MM.1S (cell line): ENCODE measurements around the gene PDCD1.
A peak's percentile ranks its signal among the peaks of the same experiment; 100 is the strongest.

ENCODE experiments used
- DNase-seq: peaks from one replicate; pipeline ENCODE4 v3.0.0-alpha.2; 2015
- H2AFZ ChIP-seq: fragments of 300-600 bp; sonication (generic); 2 replicates; pipeline ENCODE4 v1.6.0; 2016; ENCODE audit warnings: antibody characterized with exemption, low read length
- H3F3A ChIP-seq: fragments of 300-600 bp; sonication (generic); 2 replicates; pipeline ENCODE4 v1.6.1; 2016; ENCODE audit warnings: mild to moderate bottlenecking, antibody characterized with exemption, low read length, moderate library complexity, mixed read lengths; ENCODE audit not compliant: insufficient read depth
- H3K27ac ChIP-seq: fragments of 300-600 bp; sonication (generic); 2 replicates; pipeline ENCODE4 v1.5.1; 2016; ENCODE audit warnings: mild to moderate bottlenecking, low read length
- H3K27me3 ChIP-seq: fragments of 300-600 bp; sonication (generic); replicated peaks from 2 replicates; pipeline ENCODE4 v1.6.0; 2016; ENCODE audit warnings: low read length; ENCODE audit not compliant: insufficient read depth
- H3K36me3 ChIP-seq: fragments of 300-600 bp; sonication (generic); replicated peaks from 2 replicates; pipeline ENCODE4 v1.6.1; 2016; ENCODE audit warnings: mild to moderate bottlenecking, low read length, mixed read lengths; ENCODE audit not compliant: insufficient read depth
- H3K4me1 ChIP-seq: fragments of 300-600 bp; sonication (generic); 2 replicates; pipeline ENCODE4 v1.6.1; 2016; ENCODE audit warnings: low read length, mixed read lengths
- H3K4me2 ChIP-seq: fragments of 300-600 bp; sonication (generic); 2 replicates; pipeline ENCODE4 v1.6.0; 2016; ENCODE audit warnings: low read depth, low read length
- H3K4me3 ChIP-seq: fragments of 300-600 bp; sonication (generic); 2 replicates; pipeline ENCODE4 v1.5.1; 2016; ENCODE audit warnings: low read length, mixed read lengths
- H3K79me2 ChIP-seq: fragments of 300-600 bp; sonication (generic); 2 replicates; pipeline ENCODE4 v1.6.1; 2016; ENCODE audit warnings: mixed run types, low read length, mixed read lengths
- H3K9ac ChIP-seq: fragments of 300-600 bp; sonication (generic); 2 replicates; pipeline ENCODE4 v1.6.1; 2016; ENCODE audit warnings: low read length, mixed read lengths
- H3K9me2 ChIP-seq: fragments of 300-600 bp; sonication (generic); replicated peaks from 2 replicates; pipeline ENCODE4 v1.6.1; 2016; ENCODE audit warnings: mild to moderate bottlenecking, low read length, mixed read lengths; ENCODE audit not compliant: insufficient read depth
- H3K9me3 ChIP-seq: fragments of 300-600 bp; sonication (generic); replicated peaks from 2 replicates; pipeline ENCODE4 v1.6.1; 2016; ENCODE audit warnings: mild to moderate bottlenecking, low read length, mixed read lengths; ENCODE audit not compliant: insufficient read depth
- H4K20me1 ChIP-seq: fragments of 300-600 bp; sonication (generic); 2 replicates; pipeline ENCODE4 v1.6.1; 2016; ENCODE audit warnings: mild to moderate bottlenecking, low read length, moderate library complexity, mixed read lengths; ENCODE audit not compliant: insufficient read depth
- EZH2 ChIP-seq: fragments of 300-600 bp; sonication (generic); optimal IDR thresholded peaks from 2 replicates; pipeline ENCODE3; 2017; ENCODE audit warnings: low read depth, mild to moderate bottlenecking, antibody characterized with exemption, low read length, mixed read lengths
- EZH2phosphoT487 ChIP-seq: fragments of 300-600 bp; sonication (generic); IDR thresholded peaks from 2 replicates; pipeline ENCODE4 v1.6.1; 2018; ENCODE audit warnings: antibody characterized with exemption, low read length
- TF ChIP-seq, protein P1 (sequence below): fragments of 300-600 bp; sonication (generic); IDR thresholded peaks from 2 replicates; pipeline ENCODE4 v1.5.1; 2016; ENCODE audit warnings: antibody characterized with exemption, low read length, mixed read lengths

Gene PDCD1

DNA sequence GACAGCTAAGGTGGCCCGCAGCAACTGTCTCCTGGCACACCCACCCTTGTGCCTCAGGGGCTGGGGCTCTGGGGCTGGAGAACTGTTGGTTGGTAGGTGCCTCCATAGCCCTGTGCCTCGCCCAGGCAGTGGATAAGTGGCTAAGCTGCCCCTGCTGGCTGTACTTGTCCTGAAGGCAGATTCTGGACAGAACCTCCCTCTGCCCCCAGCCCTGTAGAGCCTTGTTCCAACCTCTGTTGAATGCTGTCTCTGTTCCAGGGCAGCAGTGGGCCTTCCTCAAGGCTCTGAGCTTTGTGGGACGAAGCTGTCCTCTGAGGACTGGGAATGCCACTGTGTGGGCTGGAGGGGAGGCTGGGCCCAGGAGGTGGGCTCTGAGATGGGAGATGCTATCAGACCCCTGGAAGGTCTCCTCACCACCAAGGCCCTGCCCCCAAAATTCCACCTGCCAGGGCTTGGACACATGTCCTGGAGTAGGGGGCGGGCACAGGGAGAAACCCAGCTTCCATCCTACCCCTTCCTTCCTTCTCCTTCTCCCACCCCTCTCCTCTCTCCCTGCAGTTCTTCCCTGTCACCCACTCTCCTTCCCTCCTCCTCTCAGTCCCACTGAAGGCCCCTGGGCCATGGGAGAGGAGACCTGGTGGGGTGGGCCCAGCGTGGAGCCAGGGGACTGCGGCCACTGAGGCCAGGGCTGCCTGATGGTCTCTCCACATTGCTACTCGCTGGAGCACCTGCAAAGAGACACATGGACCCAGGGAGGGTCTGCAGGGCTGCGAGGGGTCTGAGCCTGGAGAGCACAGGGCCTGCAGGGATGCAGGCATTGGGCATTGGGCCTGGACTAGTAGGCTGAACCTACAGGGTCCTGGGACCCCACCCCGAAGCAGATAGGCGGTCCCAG, 1.7 kb upstream of the PDCD1 start:
- peaks cover 20% of the 10 kb centered on the region for H3K4me1 ChIP-seq
- H2AFZ ChIP-seq = peak overlapping the region; percentile 22; the same call in 1 of the 2 replicates
- no peaks in the 10 kb centered on the region for H4K20me1 ChIP-seq
- H3K27ac ChIP-seq = peak overlapping the region; percentile 95
- H3K4me3 ChIP-seq = peak overlapping the region; percentile 67
- peak overlapping the region; percentile 83 for H3K4me2 ChIP-seq
- H3K9me2 ChIP-seq = no peaks in the 10 kb centered on the region
- H3K9ac ChIP-seq = peak overlapping the region; percentile 89
- H3K27me3 ChIP-seq = peaks cover 15% of the 10 kb centered on the region
- H3K9me3 ChIP-seq = no peaks in the 10 kb centered on the region
- no peaks in the 10 kb centered on the region for H3K36me3 ChIP-seq
- peaks cover 16% of the 10 kb centered on the region for H3K79me2 ChIP-seq
- peaks cover 17% of the 10 kb centered on the region for H3F3A ChIP-seq
- TF ChIP-seq EZH2 = no peak
- TF ChIP-seq EZH2phosphoT487 = no peak
- TF ChIP-seq, protein P1, sequence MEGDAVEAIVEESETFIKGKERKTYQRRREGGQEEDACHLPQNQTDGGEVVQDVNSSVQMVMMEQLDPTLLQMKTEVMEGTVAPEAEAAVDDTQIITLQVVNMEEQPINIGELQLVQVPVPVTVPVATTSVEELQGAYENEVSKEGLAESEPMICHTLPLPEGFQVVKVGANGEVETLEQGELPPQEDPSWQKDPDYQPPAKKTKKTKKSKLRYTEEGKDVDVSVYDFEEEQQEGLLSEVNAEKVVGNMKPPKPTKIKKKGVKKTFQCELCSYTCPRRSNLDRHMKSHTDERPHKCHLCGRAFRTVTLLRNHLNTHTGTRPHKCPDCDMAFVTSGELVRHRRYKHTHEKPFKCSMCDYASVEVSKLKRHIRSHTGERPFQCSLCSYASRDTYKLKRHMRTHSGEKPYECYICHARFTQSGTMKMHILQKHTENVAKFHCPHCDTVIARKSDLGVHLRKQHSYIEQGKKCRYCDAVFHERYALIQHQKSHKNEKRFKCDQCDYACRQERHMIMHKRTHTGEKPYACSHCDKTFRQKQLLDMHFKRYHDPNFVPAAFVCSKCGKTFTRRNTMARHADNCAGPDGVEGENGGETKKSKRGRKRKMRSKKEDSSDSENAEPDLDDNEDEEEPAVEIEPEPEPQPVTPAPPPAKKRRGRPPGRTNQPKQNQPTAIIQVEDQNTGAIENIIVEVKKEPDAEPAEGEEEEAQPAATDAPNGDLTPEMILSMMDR = peak; percentile 22
- peak; percentile 48 for DNase-seq

- peak overlapping the region; percentile 39 for H2AFZ ChIP-seq
- peak overlapping the region; percentile 95 for H3K27ac ChIP-seq
- H3K36me3 ChIP-seq = no peaks in the 10 kb centered on the region
These were observed 916 bp upstream of the PDCD1 start for GRCh38 chr2:241859436-241860183.

GRCh38 chr2:241859017-241859435, 332 bp upstream of the PDCD1 start:
- no peaks in the 10 kb centered on the region for H3K9me2 ChIP-seq
- peaks cover 20% of the 10 kb centered on the region for H3K4me1 ChIP-seq
- peaks cover 3% of the 10 kb centered on the region; the same call in 1 of the 2 replicates for H3K27me3 ChIP-seq
- H3K9ac ChIP-seq = peak overlapping the region; percentile 89
- peak overlapping the region; percentile 95 for H3K27ac ChIP-seq
- peak overlapping the region; percentile 39; the same call in 1 of the 2 replicates for H2AFZ ChIP-seq
- no peaks in the 10 kb centered on the region for H4K20me1 ChIP-seq
- H3K79me2 ChIP-seq = peaks cover 16% of the 10 kb centered on the region
- peak overlapping the region; percentile 67 for H3K4me3 ChIP-seq
- H3K4me2 ChIP-seq = peak overlapping the region; percentile 83
- no peaks in the 10 kb centered on the region for H3K9me3 ChIP-seq
- H3F3A ChIP-seq = peaks cover 17% of the 10 kb centered on the region
- DNase-seq = no peak
- TF ChIP-seq EZH2 = no peak
- TF ChIP-seq, protein P1 = no peak
- no peak for TF ChIP-seq EZH2phosphoT487
- no peaks in the 10 kb centered on the region for H3K36me3 ChIP-seq

More at GRCh38 chr2:241859436-241860183, 916 bp upstream of the PDCD1 start:
- H3K4me2 ChIP-seq = peak overlapping the region; percentile 83
- peaks cover 20% of the 10 kb centered on the region for H3K4me1 ChIP-seq
- peak overlapping the region; percentile 67 for H3K4me3 ChIP-seq
- H3K27me3 ChIP-seq = peaks cover 7% of the 10 kb centered on the region; the same call in 1 of the 2 replicates
- H3K9me2 ChIP-seq = no peaks in the 10 kb centered on the region
- peak overlapping the region; percentile 89 for H3K9ac ChIP-seq
- H3K79me2 ChIP-seq = peaks cover 16% of the 10 kb centered on the region
- no peaks in the 10 kb centered on the region for H4K20me1 ChIP-seq
- no peaks in the 10 kb centered on the region for H3K9me3 ChIP-seq
- peak; percentile 80 for DNase-seq
- TF ChIP-seq EZH2phosphoT487 (no peak), EZH2 (no peak)
- TF ChIP-seq, protein P1 = peak; percentile 43
- peaks cover 17% of the 10 kb centered on the region for H3F3A ChIP-seq
